Vagina (tissue), 2 donors: Measurements from ENCODE around the gene CSK. TPM values are rescaled to one million over a fixed set of nuclear protein-coding genes. Genes with fewer than 3 reads are reported as not detected.
"Not testable (repeated sequence)": the region's sequence is repeated elsewhere in the genome, so short reads cannot be mapped to it uniquely, and the experiment has no call there.

Experiments
- DNase-seq, 2 donors: peaks; one replicate each; pipeline ENCODE4 v3.0.0-alpha.2; 2017; ENCODE audit errors: extremely low spot score in 2 of 2
- H3K27ac ChIP-seq: fragments of 200-600 bp; sonication (generic); one replicate; pipeline ENCODE4 v1.5.1; 2019
- H3K27me3 ChIP-seq: fragments of 200-600 bp; sonication (generic); one replicate; pipeline ENCODE4 v1.5.1; 2019
- H3K36me3 ChIP-seq, 2 donors: fragments of 200-600 bp; sonication (generic); one replicate each; pipeline ENCODE4 v1.5.1; 2017 to 2019
- H3K4me1 ChIP-seq: fragments of 200-600 bp; sonication (generic); one replicate; pipeline ENCODE4 v1.5.1; 2019
- H3K4me3 ChIP-seq, 2 donors: fragments of 200-600 bp; sonication (generic); 1 replicate in 1 of 2; 2 replicates in 1 of 2; pipeline ENCODE4 v1.5.1; 2016 to 2019
- H3K9me3 ChIP-seq: fragments of 200-600 bp; sonication (generic); one replicate; pipeline ENCODE4 v1.5.1; 2019
- CTCF ChIP-seq, 3 experiments: fragments of 450-650 bp in 2 of 3; fragments of 200-600 bp in 1 of 3; sonication (generic) in 1 of 3; IDR thresholded peaks; one replicate each; pipeline ENCODE4 v1.5.1; 2017 to 2019; ENCODE audit warnings: antibody characterized with exemption in 3 of 3, mild to moderate bottlenecking in 2 of 3, moderate library complexity in 2 of 3
- POLR2A ChIP-seq, 2 donors: fragments of 450-650 bp; IDR thresholded peaks; one replicate each; pipeline ENCODE4 v1.6.1; 2017; ENCODE audit warnings: antibody characterized with exemption in 2 of 2, mild to moderate bottlenecking in 2 of 2, moderate library complexity in 2 of 2
- POLR2AphosphoS5 ChIP-seq, 2 donors: sonication (generic); formaldehyde crosslinking; IDR thresholded peaks; one replicate each; pipeline ENCODE4 v1.9.0; 2017; ENCODE audit warnings: antibody characterized with exemption in 2 of 2, mild to moderate bottlenecking in 2 of 2, low read depth in 1 of 2; ENCODE audit not compliant: insufficient read depth in 1 of 2
- intact Hi-C: fragments of 100-400 bp; cut with DNase I; formaldehyde crosslinking; loops from one replicate; pipeline ENCODE4 v1.15.1; 2023
- total RNA-seq: library from RNA; depleted of rRNA; stranded (reverse); fragments of >200 nt; gene quantifications from one replicate; pipeline ENCODE4 v1.2.3, GENCODE V29; 2016

The CSK gene
- 26.3 TPM for total RNA-seq

DNA sequence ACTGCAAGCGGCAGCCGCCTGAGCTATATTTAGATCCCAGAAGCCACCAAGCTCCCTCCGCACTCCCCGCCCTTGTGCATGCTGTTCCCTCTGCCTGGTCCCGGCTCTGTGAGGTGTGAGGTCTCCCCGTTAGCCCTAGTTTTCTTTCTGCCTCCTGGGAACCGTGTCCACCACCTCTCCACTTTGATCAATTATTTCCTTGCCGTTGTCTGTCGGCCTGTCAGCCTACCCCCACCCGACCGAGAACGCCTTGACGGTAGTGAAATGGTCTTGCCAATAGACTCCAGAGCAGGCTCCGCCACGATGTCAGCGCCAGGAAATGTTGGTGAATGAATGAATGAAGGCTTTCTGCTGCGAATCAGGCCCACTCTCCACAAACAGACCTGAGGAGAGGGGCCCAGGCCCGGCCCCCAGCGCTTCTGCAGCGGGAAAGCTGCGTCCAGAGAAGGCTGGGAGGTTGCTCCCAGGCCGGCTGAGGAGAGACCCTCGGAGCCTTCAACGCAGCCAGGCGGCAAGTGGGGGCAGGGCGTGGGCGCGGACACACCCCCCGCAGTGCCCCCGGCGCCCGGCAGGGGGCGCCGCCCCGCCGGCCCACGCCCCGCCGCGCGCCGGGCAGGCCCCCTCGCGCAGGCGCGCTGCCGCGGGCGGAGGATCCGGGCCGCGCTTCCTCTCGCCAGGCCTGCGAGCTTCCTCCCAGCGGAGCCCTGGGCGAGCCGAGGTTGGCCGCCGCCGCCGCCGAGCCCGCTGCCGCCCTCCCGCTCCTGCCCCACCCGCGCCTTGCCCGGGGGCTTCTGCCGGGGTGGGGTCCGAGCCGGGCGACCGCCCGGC lies at the start of gene CSK:
TSS of gene CSK (plus strand) at position 650 of the 828 bp plus-strand sequence. CDS start 16,218 bp downstream, outside the sequence.
- Histone ChIP-seq H3K36me3 (no peaks in the 10 kb centered on the region), H3K9me3 (no peaks in the 10 kb centered on the region), H3K27ac (peak within 1 kb of the TSS; percentile 79), H3K27me3 (no peaks in the 10 kb centered on the region), H3K4me1 (peaks cover 71% of the 10 kb centered on the region), H3K4me3 (peak within 1 kb of the TSS; percentile 76 to 93)
- no peak for DNase-seq
- intact Hi-C loops = loop anchor here (5.0 to 10.0 kb wide), 2 partner anchors 176 to 407 kb away; partner anchors contain the start of gene RPP25
- TF ChIP-seq POLR2A (IDR thresholded peaks at IDR 0.05) = peak in 1 of 2 donors; percentile 43
- TF ChIP-seq POLR2AphosphoS5 (IDR thresholded peaks at IDR 0.05; ENCODE audit: insufficient read depth in 1 of 2, low read depth in 1 of 2) = no peak
- peak in 2 of 3 experiments; percentile 32 to 41 for TF ChIP-seq CTCF (IDR thresholded peaks at IDR 0.05)

GRCh38 chr15:74732846-74733245 lies 49.0 kb upstream of the CSK start:
- Histone ChIP-seq H3K9me3 (no peaks in the 10 kb centered on the region), H3K4me3 (no peak overlapping the region), H3K4me1 (no peaks in the 10 kb centered on the region), H3K36me3 (no peaks in the 10 kb centered on the region), H3K27ac (no peak overlapping the region), H3K27me3 (no peaks in the 10 kb centered on the region)
- intact Hi-C loops = no loop called here
- TF ChIP-seq CTCF (IDR thresholded peaks at IDR 0.05) = no peak
- TF ChIP-seq POLR2AphosphoS5 (IDR thresholded peaks at IDR 0.05; ENCODE audit: insufficient read depth in 1 of 2, low read depth in 1 of 2) = no peak
- no peak for TF ChIP-seq POLR2A (IDR thresholded peaks at IDR 0.05)
- no peak for DNase-seq

DNA sequence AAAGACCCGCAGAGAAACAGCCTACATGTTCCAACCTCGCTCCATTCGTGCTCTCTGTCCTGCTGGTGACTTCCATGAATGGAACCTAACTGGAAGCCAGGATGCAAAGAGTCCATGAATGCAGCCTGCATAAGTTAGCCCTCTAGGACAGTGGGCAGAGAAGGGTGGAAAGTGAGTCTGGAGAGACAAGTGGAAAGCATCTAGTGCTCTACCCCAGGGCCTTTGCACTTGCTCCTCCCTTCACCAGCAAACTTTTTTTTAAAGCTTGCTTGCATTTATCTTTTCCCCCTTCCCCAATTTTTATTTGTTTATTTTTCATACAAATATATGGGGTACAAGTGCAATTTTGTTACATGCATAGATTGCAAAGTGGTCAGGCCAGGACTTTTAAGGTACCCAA lies 48.6 kb upstream of the CSK start:
- Histone ChIP-seq H3K9me3 (no peaks in the 10 kb centered on the region), H3K4me1 (no peaks in the 10 kb centered on the region), H3K27me3 (no peaks in the 10 kb centered on the region), H3K4me3 (no peak overlapping the region), H3K36me3 (no peaks in the 10 kb centered on the region), H3K27ac (no peak overlapping the region)
- TF ChIP-seq CTCF (IDR thresholded peaks at IDR 0.05) (no peak), POLR2AphosphoS5 (IDR thresholded peaks at IDR 0.05; ENCODE audit: insufficient read depth in 1 of 2, low read depth in 1 of 2) (no peak), POLR2A (IDR thresholded peaks at IDR 0.05) (no peak)
- no peak for DNase-seq
- intact Hi-C loops = no loop called here

DNA sequence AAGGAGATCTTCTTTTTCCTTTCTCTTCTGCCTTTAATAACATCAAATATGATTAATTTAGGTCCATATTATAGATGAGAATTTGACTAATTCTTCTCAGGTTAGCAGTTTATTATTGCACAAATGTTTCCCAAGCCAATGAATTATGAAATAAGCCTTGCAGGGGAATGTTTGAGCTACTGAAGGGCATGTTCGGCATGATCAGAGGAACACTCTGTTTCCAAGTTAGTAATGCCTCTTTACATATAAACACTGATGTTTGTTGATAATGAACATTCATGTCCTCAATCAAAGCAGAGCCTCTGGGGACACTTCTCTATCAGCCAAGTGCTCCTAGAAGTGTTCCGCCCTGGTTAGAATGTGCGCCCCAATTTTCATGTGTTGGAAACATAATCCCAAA lies 46.6 kb upstream of the CSK start:
- H3K4me1 ChIP-seq = no peaks in the 10 kb centered on the region
- H3K4me3 ChIP-seq = no peak overlapping the region
- no peak overlapping the region for H3K27ac ChIP-seq
- no peaks in the 10 kb centered on the region for H3K36me3 ChIP-seq
- no peak for DNase-seq
- no peaks in the 10 kb centered on the region for H3K27me3 ChIP-seq
- intact Hi-C loops = no loop called here
- H3K9me3 ChIP-seq = no peaks in the 10 kb centered on the region
- no peak for TF ChIP-seq CTCF (IDR thresholded peaks at IDR 0.05)
- no peak for TF ChIP-seq POLR2AphosphoS5 (IDR thresholded peaks at IDR 0.05; ENCODE audit: insufficient read depth in 1 of 2, low read depth in 1 of 2)
- no peak for TF ChIP-seq POLR2A (IDR thresholded peaks at IDR 0.05)

DNA sequence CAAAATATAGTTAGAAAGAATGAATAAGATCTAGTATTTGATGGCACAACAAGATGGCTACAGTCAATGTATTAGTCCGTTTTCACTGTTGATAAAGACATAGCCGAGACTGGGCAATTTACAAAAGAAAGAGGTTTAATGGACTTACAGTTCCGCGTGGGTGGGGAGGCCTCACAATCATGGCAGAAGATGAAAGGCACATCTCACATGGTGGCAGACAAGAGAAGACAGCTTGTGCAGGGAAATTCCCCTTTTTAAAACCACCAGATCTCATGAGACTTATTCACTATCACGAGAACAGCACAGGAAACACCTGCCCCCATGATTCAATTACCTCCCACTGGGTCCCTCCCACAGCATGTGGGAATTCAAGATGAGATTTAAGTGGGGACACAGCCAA lies 43.6 kb upstream of the CSK start:
- H3K4me1 ChIP-seq, H3K27me3 ChIP-seq, intact Hi-C loops, DNase-seq, H3K36me3 ChIP-seq, H3K9me3 ChIP-seq, H3K4me3 ChIP-seq, H3K27ac ChIP-seq: not testable (repeated sequence)
